ENCODE measurements around the gene RBCK1.
A peak's percentile ranks its signal among the peaks of the same experiment; 100 is the strongest.
"Not testable (repeated sequence)": the region's sequence is repeated elsewhere in the genome, so short reads cannot be mapped to it uniquely, and the experiment has no call there.

Gene RBCK1

GRCh38 chr20:454951-455350 is 46.9 kb downstream of the RBCK1 start:
- peaks cover 5% of the 10 kb centered on the region for H3K36me3 Mint-ChIP-seq
- H3K9me3 Mint-ChIP-seq, result no peaks in the 10 kb centered on the region
- H3K27me3 Mint-ChIP-seq, result no peaks in the 10 kb centered on the region
- no peak overlapping the region for H3K4me3 Mint-ChIP-seq
- H3K27ac Mint-ChIP-seq, result no peak overlapping the region
- H3K4me1 Mint-ChIP-seq, result peaks cover 31% of the 10 kb centered on the region
- ATAC-seq, result no peak

- H3K4me1 Mint-ChIP-seq, result peaks cover 55% of the 10 kb centered on the region
Observed at GRCh38 chr20:458776-459175, 50.7 kb downstream of the RBCK1 start.

GRCh38 chr20:460180-460579 is 52.1 kb downstream of the RBCK1 start:
- Mint-ChIP-seq H3K4me1 (peaks cover 55% of the 10 kb centered on the region), H3K4me3 (no peak overlapping the region), H3K36me3 (peaks cover 5% of the 10 kb centered on the region), H3K27me3 (no peaks in the 10 kb centered on the region), H3K27ac (no peak overlapping the region), H3K9me3 (no peaks in the 10 kb centered on the region)
- no peak for ATAC-seq

More at GRCh38 chr20:458776-459175, 50.7 kb downstream of the RBCK1 start:
- no peak for ATAC-seq
- no peak overlapping the region for H3K4me3 Mint-ChIP-seq
- H3K36me3 Mint-ChIP-seq, result peaks cover 5% of the 10 kb centered on the region
- no peaks in the 10 kb centered on the region for H3K27me3 Mint-ChIP-seq
- no peak overlapping the region for H3K27ac Mint-ChIP-seq
- no peaks in the 10 kb centered on the region for H3K9me3 Mint-ChIP-seq

GRCh38 chr20:460707-461106 is 52.6 kb downstream of the RBCK1 start:
- Mint-ChIP-seq H3K4me3 (peak overlapping the region; percentile 18), H3K4me1 (peaks cover 55% of the 10 kb centered on the region), H3K36me3 (peaks cover 5% of the 10 kb centered on the region), H3K9me3 (no peaks in the 10 kb centered on the region), H3K27ac (no peak overlapping the region), H3K27me3 (no peaks in the 10 kb centered on the region)
- ATAC-seq, result no peak

- Mint-ChIP-seq H3K36me3 (peaks cover 5% of the 10 kb centered on the region), H3K27me3 (no peaks in the 10 kb centered on the region), H3K4me3 (peak overlapping the region; percentile 88), H3K4me1 (peaks cover 49% of the 10 kb centered on the region), H3K9me3 (no peaks in the 10 kb centered on the region), H3K27ac (peak overlapping the region; percentile 80)
- peak; percentile 69 for ATAC-seq
Observed at GRCh38 chr20:461254-462198, 53.4 kb downstream of the RBCK1 start.

GRCh38 chr20:462199-462991 is 54.3 kb downstream of the RBCK1 start, which contains the start of gene TBC1D20:
TBC1D20 (minus strand) TSS chr20:462533; CDS start chr20:462405, 128 bp downstream.
- H3K27me3 Mint-ChIP-seq, result no peaks in the 10 kb centered on the region
- no peaks in the 10 kb centered on the region for H3K9me3 Mint-ChIP-seq
- H3K36me3 Mint-ChIP-seq, result peaks cover 3% of the 10 kb centered on the region
- ATAC-seq, result peak; percentile 99
- peak within 1 kb of the TSS; percentile 88 for H3K4me3 Mint-ChIP-seq
- peak within 1 kb of the TSS; percentile 80 for H3K27ac Mint-ChIP-seq
- peaks cover 46% of the 10 kb centered on the region for H3K4me1 Mint-ChIP-seq

- Mint-ChIP-seq H3K4me1 (peaks cover 9% of the 10 kb centered on the region), H3K27ac (no peak overlapping the region), H3K27me3 (peaks cover 15% of the 10 kb centered on the region), H3K9me3 (no peaks in the 10 kb centered on the region), H3K4me3 (no peak overlapping the region), H3K36me3 (no peaks in the 10 kb centered on the region)
- no peak for ATAC-seq
Observed at GRCh38 chr20:467755-468154, 59.7 kb downstream of the RBCK1 start.

GRCh38 chr20:469746-470490 is 61.8 kb downstream of the RBCK1 start:
- Mint-ChIP-seq H3K9me3 (no peaks in the 10 kb centered on the region), H3K27ac (no peak overlapping the region), H3K4me1 (peaks cover 11% of the 10 kb centered on the region), H3K27me3 (peaks cover 15% of the 10 kb centered on the region), H3K36me3 (peaks cover 8% of the 10 kb centered on the region), H3K4me3 (no peak overlapping the region)
- no peak for ATAC-seq

GRCh38 chr20:472137-472846 is 64.2 kb downstream of the RBCK1 start:
- Mint-ChIP-seq H3K9me3 (no peaks in the 10 kb centered on the region), H3K27me3 (peaks cover 15% of the 10 kb centered on the region), H3K27ac (no peak overlapping the region), H3K36me3 (peaks cover 8% of the 10 kb centered on the region), H3K4me3 (no peak overlapping the region), H3K4me1 (peaks cover 11% of the 10 kb centered on the region)
- ATAC-seq, result no peak

GRCh38 chr20:472889-473292 is 64.8 kb downstream of the RBCK1 start:
- no peak overlapping the region for H3K27ac Mint-ChIP-seq
- peaks cover 11% of the 10 kb centered on the region for H3K4me1 Mint-ChIP-seq
- H3K4me3 Mint-ChIP-seq, result no peak overlapping the region
- peaks cover 10% of the 10 kb centered on the region for H3K36me3 Mint-ChIP-seq
- H3K27me3 Mint-ChIP-seq, result peaks cover 15% of the 10 kb centered on the region
- no peak for ATAC-seq
- no peaks in the 10 kb centered on the region for H3K9me3 Mint-ChIP-seq

GRCh38 chr20:474581-474980 is 66.5 kb downstream of the RBCK1 start:
- ATAC-seq, result no peak
- peaks cover 19% of the 10 kb centered on the region for H3K4me1 Mint-ChIP-seq
- H3K9me3 Mint-ChIP-seq, result no peaks in the 10 kb centered on the region
- H3K36me3 Mint-ChIP-seq, result peaks cover 19% of the 10 kb centered on the region
- H3K4me3 Mint-ChIP-seq, result no peak overlapping the region
- H3K27ac Mint-ChIP-seq, result no peak overlapping the region
- no peaks in the 10 kb centered on the region for H3K27me3 Mint-ChIP-seq

GRCh38 chr20:475463-476357 is 67.6 kb downstream of the RBCK1 start:
- H3K27ac Mint-ChIP-seq, result no peak overlapping the region
- peaks cover 19% of the 10 kb centered on the region for H3K4me1 Mint-ChIP-seq

GRCh38 chr20:476561-477249 is 68.6 kb downstream of the RBCK1 start:
- ATAC-seq, H3K27me3 Mint-ChIP-seq, H3K9me3 Mint-ChIP-seq, H3K27ac Mint-ChIP-seq, H3K4me3 Mint-ChIP-seq: not testable (repeated sequence)
- H3K4me1 Mint-ChIP-seq, result peaks cover 19% of the 10 kb centered on the region
- H3K36me3 Mint-ChIP-seq, result peaks cover 28% of the 10 kb centered on the region

More at GRCh38 chr20:475463-476357, 67.6 kb downstream of the RBCK1 start:
- Mint-ChIP-seq H3K4me3 (no peak overlapping the region), H3K9me3 (no peaks in the 10 kb centered on the region), H3K36me3 (peaks cover 25% of the 10 kb centered on the region), H3K27me3 (no peaks in the 10 kb centered on the region)
- ATAC-seq, result no peak
